Midbrain (tissue), 1 donor: ENCODE measurements around the gene NT5C.
"Not testable (repeated sequence)": the region's sequence is repeated elsewhere in the genome, so short reads cannot be mapped to it uniquely, and the experiment has no call there.

Experiments
- DNase-seq: peaks from one replicate; lab custom pipeline; 2025; lab: John Stamatoyannopoulos, UW

The NT5C gene

DNA sequence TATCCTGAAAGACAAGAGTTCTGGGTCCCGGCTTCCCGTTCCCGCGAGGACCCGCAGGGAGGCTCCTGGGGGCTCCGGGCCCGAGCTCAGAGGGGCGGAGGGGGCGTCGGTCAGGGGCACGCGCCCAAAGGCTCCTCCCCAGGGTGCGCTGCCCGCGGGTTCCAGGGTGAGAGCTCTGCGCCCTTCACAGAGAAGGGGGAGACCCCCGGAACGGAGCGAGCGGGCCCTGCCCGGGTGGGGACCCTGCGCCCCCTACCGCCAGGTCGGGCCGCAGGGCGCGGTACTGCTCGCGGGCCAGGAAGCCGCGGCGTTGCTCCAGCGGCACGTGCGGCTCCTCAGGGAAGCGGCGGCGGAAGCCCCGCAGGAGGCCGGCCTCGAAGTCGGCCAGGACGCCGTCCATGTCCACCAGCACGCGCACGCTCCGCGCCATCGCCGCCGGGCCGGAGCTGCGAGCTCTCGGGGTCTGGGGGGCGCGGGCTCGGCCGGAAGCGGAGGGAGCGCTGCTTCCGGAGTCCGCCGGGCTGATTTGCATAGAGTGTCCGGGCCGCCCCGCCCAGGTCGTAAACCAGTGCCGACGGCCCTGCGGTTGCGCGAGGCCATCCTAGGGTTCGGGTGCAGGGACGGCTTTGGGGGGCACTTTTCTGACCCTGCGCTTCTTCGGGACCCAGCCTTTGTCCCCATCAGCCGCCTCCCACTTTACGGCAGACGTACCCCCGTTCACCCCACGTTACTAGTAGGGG is at the start of gene NT5C:
TSS of gene NT5C (minus strand) at position 465 of the 740 bp plus-strand sequence. CDS start at position 430, 35 bp downstream.
- peak; percentile 69 for DNase-seq

DNA sequence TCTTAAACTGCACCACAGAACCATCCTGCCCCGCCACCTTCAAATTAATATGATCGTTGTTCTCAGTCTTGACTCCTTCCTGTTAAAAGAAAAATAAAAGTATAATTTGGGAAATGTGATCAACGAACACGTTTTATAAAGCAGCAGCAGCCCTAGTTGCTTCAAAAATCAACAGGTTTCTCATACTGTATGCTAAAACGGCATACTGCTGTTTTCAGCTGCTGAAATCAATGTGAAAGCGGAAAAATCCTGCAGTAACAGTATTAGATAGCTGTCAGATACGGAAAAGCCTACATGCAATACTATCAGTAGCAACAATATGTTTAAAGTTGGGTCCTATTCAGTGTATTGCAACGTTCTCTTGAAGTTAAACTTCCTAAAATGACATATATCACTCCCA is 49.6 kb upstream of the NT5C start:
- no peak for DNase-seq

DNA sequence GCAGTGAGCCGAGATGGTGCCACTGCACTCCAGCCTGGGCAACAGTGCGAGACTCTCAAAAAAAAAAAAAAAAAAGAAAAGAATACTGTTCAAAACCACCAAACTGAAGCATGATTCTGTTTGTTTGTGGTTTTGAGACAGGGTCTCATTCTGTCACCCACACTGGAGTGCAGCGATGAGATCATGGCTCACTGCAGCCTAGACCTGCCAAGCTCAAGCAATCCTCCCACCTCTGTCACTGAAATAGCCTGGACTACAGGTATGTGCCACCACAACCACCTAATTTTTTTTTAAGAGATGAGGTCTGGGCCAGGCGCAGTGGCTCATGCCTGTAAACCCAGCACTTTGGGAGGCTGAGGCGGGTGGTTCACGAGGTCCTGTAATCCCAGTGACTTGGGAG is 46.9 kb upstream of the NT5C start:
- no peak for DNase-seq

- DNase-seq: no peak
Observed at GRCh38 chr17:75176625-75177024, 45.1 kb upstream of the NT5C start.

DNA sequence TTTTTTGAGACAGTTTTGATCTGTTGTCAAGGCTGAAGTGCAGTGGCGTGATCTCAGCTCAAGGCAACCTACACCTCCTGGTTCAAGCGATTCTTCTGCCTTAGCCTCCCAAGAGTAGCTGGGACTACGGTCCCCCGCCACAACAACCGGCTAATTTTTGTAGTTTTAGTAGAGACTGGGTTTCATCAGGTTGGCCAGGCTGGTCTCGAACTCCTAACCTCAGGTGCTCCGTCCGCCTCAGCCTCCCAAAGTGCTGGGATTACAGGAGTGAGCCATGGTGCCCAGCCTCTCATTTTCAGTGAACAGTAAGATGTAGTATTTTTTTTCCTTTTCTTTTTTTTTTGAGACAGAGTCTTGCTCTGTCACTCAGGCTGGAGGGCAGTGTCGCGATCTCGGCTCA is 43.5 kb upstream of the NT5C start:
- no peak for DNase-seq

DNA sequence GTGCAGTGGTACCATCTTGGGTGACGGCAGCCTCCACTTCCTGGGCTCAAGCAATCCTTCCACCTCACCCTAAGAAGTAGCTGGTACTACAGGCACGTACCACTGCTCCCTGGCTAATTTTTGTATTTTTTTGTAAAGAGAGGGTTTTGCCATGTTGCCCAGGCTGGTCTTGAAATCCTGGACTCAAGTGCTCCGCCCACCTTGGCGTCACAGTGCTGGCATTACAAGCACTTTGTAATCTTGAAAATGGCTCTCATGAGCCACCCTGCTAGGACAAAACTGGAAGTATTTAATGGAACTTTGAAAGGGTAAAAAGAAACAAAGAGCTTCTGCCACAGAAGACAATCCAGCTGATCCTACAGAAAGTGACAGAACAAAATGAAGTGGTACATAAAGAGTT is 42.0 kb upstream of the NT5C start:
- no peak for DNase-seq

GRCh38 chr17:75168998-75169397 is 37.5 kb upstream of the NT5C start:
- no peak for DNase-seq

DNA sequence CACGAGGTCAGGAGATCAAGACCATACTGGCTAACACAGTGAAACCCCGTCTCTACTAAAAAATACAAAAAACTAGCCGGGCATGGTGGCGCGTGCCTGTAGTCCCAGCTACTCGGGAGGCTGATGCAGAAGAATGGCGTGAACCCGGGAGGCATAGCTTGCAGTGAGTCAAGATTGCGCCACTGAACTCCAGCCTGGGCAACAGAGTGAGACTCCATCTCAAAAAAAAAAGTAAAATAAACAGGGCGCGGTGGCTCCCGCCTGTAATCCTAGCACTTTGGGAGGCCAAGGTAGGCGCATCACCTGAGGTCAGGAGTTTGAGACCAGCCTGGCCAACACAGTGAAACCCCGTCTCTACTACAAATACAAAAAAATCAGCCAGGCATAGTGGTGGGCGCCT is 33.1 kb upstream of the NT5C start:
- not testable (repeated sequence) for DNase-seq

DNA sequence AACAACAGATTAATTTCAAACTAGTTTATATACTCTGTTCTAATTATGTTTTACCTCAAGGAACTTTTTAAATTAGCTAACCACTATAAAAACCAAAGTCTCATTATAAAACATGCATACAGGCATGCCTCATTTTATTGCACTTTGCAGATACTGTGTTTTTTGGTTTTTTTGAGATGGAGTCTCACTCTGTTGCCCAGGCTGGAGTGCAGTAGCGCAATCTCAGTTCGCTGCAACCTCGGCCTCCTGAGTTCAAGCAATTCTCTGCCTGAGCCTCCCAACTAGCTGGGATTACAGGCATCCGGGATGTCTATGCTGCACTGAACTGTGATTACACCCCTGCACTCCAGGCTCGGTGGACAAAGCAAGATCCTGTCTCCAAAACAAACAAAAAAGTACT is 31.5 kb upstream of the NT5C start:
- DNase-seq: no peak

DNA sequence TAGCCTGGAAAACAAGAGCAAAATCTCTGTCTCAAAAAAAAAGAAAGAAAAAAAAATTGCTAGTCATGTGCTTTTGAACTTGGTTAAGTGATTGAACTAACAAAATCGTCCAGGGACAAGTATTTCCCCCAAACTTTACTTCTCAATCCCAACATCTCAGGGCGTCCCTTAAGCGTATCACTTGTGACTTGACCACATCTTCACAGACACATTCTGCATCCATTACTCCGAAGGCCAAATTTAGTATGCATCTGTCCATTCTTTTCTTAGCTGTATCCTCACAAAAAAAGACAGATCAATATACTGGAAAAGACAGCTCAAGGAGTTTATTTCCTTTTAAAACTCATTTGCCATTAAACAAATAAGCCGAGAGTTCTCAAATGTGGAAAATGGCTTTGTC is 28.7 kb upstream of the NT5C start:
- DNase-seq: no peak

- DNase-seq: no peak
Observed at GRCh38 chr17:75159196-75160031, 27.9 kb upstream of the NT5C start.

DNA sequence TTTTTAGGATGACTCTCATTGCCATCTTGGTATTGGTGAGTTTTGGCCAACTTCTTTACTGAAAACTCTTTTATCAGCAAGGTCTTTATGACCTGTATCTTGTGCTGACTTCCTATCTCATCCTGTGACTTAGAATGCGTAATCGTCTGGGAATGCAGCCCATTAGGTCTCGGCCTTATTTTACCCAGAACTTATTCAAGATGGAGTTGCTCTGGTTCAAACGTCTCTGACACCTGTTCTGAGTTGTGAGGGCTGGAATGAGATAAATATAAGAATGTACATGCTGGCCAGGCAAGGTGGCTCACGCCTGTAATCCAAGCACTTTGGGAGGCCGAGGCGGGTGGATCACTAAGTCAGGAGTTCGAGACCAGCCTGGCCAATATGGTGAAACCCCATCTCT is 26.9 kb upstream of the NT5C start:
- DNase-seq: not testable (repeated sequence)

GRCh38 chr17:75155191-75155601 is 23.7 kb upstream of the NT5C start:
- DNase-seq: no peak

DNA sequence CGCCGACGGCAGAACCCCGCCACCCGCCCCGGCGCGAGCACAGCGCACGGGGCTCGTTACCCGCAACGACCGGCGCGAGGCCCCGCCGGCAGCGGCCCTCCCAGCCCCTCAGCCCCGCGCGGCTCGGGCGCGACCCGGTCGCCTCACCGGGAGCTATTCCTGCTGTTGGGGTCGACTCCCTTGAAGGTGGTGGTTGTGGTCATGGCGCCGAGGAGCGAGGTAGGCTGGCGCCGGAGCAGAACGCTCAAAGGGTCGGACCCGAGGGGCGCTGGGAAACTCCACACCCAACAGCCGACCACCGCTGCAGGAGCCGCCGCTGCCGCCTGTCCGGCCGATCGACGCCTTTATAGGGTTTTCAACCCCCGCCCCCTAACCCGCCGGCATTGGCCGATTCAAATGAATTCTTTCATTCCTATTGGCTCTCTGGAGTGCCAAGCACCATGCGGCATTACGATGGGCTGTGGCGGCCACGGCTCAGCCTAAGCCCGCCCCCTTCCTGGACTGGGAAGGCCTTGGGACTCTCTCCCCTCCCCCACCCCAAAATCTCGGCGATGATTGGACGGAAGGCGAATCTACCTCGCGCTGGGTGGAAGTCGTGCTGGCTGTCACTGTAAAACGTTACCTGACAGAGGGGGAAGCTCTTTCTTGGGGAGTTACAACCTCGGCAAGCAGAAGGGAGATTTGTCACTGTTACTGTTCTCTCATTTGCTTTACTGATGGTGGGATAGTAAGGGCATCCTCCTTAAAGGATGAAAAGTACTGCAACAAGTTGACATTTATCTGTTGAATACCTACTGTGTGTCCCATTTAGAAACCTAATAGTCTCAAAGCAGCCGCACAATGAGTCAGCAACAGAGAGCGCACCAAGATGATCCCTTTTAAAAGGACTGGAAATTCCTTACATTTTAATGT is 22.9 kb upstream of the NT5C start, which contains the start of gene JPT1:
TSS of gene JPT1 (minus strand) at position 318 of the 912 bp plus-strand sequence. CDS start at position 203, 115 bp downstream.
- DNase-seq: peak; percentile 99

GRCh38 chr17:75153780-75154194 is 22.2 kb upstream of the NT5C start:
- DNase-seq: no peak

- DNase-seq: no peak
Observed at GRCh38 chr17:75152922-75153779, 21.6 kb upstream of the NT5C start.

GRCh38 chr17:75152523-75152921 is 21.0 kb upstream of the NT5C start:
- DNase-seq: no peak

DNA sequence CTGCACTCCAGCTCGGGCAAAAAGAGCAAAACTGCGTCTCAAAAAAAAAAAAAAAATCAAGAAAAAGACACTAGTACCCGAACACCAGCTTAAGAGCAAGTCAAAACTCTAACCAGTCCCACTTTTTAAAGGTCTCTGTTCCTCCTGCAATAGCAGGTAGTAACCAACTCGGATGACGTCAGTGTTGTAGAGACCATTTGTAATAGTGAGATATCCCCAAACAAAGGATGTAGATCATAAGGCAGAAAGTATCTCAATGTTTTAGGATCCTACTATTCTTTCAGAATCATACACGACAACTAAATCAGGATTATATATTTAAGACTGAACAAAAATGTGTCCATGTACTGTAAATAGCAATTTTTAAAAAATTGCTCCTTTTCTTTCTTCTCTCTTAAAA is 20.4 kb upstream of the NT5C start:
- no peak for DNase-seq

DNA sequence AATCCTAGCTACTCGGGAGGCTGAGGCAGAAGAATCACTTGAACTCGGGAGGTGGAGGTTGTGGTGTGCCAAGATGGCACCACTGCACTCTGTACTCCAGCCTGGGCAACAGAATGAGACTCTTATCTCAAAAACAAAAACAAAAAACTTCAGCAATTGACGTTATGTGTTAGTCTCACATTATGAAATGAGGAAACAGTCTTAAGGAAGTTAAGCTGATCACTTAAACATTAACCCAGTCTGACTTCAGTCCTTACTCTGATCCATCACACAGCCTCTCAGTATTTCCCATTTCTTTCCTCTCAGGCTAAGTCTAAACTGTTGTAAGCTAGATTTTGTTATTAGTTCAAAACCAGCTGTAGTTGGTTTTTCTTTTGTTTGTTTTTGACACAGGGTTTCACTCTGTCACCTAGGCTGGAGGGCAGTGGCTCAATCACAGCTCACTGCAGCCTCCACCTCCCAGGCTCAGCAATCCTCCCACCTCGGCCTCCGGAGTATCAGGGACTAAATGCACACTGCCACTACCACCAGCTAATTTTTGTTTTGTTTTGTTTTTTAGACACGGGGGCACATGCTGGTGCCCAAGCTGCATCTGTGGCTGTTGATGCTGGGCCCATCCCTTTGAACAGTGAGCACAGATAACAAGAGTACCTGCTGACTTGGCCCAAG is 16.5 kb upstream of the NT5C start:
- DNase-seq: no peak

DNA sequence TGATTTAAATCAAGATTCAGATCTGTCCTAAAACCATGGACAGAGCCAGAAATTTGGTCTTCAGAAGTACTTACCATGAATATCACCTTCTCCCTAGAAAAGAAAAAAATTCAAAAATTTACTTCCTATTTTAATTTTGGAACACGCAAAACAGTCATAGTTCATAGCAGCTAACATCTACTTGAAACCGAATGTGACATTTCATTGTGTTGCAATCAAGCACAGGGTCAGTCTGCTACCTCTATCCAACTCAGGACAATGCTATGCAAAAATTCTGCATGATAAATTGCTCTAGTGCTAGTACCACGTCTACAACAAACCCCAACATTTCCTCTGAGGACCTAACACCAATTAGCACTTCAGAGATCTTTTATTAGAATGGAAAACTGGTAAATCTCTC is 15.1 kb upstream of the NT5C start:
- no peak for DNase-seq
